Renal cortex interstitium (tissue), 11 donors: ENCODE data around the gene GALNT12. TPM values are rescaled to one million over a fixed set of nuclear protein-coding genes. Genes with fewer than 3 reads are reported as not detected.

Experiments used
- DNase-seq, 11 donors: peaks; one replicate each; pipeline ENCODE4 v3.0.0-alpha.2; 2013; ENCODE audit warnings: low read depth in 9 of 11, low spot score in 4 of 11; ENCODE audit errors: extremely low read depth in 1 of 11
- polyA plus RNA-seq, 3 donors: library from polyadenylated mRNA; unstranded; fragments of 120-200 nt; gene quantifications; one replicate each; pipeline ENCODE4 v1.2.1, GENCODE V29; 2013; ENCODE audit not compliant: insufficient read length in 3 of 3

Gene GALNT12
- polyA plus RNA-seq, 3 donors = 7.0 to 7.3 (median 7.2) TPM

GRCh38 chr9:98795295-98795955 lies 12.0 kb upstream of the GALNT12 start:
- no peak for DNase-seq

DNA sequence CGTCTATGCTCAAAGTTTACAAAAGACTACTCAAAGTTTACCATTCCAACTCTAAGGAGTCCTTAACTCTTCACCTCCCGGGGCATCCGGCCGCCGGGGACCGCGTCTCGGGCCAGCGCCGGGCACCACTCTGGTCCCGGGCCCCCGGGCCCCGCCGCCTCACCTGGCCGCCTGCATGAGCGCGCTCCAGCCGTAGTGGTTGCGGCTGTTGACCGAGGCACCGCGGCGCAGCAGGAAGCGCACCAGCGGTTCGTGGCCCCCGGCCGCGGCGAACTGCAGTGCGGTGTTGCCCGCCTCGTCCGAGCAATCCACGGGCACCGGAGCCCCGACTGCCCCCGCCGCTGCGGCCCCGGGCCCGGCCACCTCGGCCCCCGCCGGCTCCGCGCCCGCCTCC lies 11.5 kb upstream of the GALNT12 start:
- no peak for DNase-seq

GRCh38 chr9:98796364-98797101 lies 10.9 kb upstream of the GALNT12 start, which contains the start of gene ANKS6:
Gene ANKS6 (minus strand): TSS chr9:98796555. CDS start chr9:98796491, 64 bp downstream.
- peak in 9 of 11 donors; percentile 48 to 80 (median 75) for DNase-seq

GRCh38 chr9:98797491-98797890 lies 10.0 kb upstream of the GALNT12 start:
- DNase-seq = no peak

- no peak for DNase-seq
These were observed 9.2 kb upstream of the GALNT12 start for GRCh38 chr9:98798254-98798653.

- DNase-seq = no peak
These were observed 5.9 kb upstream of the GALNT12 start for GRCh38 chr9:98801561-98801960.

DNA sequence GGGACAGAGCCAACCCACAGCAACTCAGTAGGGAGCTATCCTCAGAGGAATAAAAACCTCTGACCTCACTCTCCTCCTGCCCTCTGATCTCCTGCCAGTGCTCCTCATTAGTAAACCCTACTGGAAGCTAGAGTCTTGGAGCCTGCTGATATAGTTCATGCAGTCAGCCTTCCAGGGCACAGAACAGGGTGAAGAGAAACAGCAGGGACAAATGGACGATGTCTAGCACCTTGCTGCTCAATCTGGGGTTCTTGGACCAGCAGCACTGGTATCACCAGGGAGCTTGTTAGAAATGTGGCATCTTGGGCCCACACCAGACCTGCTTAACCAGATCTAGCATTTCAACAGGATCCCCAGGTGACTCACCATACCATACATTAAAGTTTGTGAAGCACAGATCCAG lies 5.5 kb upstream of the GALNT12 start:
- DNase-seq = no peak

DNA sequence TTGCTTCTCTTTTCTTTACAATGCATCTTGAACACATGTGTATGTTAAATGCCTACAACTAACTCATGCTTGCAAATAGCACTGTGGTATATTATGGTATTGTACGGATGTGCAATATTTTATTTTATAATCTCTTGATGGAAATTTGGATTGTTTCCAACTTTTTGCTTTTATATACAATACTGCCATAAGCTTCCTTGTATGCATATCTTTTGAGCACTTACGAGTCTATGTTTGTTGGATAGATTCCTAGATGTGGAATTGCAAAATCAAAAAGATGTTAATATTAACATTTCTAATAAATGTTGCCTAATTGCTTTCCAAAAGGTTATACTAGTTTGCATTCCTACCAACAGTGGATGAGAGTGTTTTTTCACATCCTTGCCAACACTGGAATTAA lies 3.4 kb upstream of the GALNT12 start:
- DNase-seq = no peak

- no peak for DNase-seq
These were observed 1.8 kb upstream of the GALNT12 start for GRCh38 chr9:98805506-98806272.

GRCh38 chr9:98806394-98807035 lies 955 bp upstream of the GALNT12 start:
- DNase-seq = no peak

DNA sequence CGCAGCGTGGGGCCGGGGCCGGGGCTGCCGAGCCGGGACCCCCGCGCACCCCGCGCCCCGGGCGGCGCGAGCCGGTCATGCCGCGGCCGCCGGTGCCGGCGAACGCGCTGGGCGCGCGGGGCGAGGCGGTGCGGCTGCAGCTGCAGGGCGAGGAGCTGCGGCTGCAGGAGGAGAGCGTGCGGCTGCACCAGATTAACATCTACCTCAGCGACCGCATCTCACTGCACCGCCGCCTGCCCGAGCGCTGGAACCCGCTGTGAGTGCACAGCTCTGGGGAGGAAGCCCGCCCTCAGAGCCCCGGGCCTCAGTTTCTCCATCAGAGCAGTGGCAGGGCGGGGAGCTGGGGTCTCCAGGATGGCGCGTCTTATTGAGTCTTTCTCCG lies 335 bp downstream of the GALNT12 start:
- DNase-seq = no peak

DNA sequence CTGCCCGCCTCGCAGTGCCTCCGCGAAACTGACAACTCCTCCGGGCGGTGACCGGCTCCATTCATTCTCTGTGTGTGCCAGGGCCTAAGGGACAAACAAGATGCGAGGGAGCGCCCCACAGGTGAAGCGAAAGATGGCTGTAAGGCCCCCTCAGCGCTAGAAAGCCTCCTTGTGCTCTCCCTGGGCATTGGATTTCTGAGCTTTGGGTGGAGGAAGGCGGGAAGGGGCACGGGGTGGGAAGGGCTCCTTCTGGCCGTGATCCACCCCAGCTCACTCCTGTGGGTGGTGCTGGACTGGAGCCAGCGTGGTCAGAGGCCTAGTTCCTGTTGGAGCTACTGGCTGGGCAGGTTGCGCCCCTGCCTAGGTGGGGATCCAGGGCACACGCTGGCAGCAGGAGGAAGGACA lies 943 bp downstream of the GALNT12 start:
- DNase-seq = no peak

GRCh38 chr9:98808875-98809274 lies 1.4 kb downstream of the GALNT12 start:
- no peak for DNase-seq

GRCh38 chr9:98809311-98810101 lies 2.0 kb downstream of the GALNT12 start:
- DNase-seq = no peak

- DNase-seq = no peak
These were observed 2.8 kb downstream of the GALNT12 start for GRCh38 chr9:98810102-98810842.

DNA sequence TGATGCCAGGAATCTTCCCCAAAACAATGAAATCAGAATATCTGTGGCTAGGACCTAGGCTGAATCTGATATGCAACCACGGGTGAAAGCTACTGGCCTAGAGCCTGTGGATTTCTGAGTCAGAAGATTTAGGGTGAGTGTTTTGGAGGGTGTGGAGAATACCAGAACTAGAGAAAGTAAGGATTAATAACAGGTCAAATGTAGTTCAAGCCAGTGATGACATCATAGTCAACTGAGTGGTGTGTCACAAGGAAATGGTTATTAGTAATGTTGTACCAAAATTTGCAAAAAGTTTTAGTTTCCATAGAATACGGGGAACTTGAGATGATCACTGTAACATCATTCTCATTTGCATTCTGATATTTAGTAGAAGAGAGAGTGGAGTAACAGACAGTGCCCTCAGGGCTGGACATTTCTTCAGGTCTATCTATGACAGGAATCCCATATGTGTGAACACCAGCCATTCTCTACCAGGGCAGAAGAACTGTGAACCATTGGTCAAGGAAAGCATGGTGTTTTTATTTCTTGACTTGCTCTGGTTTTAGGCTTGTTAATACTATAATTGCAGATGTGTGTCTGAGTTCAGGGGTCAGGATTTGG lies 3.7 kb downstream of the GALNT12 start:
- DNase-seq = no peak

DNA sequence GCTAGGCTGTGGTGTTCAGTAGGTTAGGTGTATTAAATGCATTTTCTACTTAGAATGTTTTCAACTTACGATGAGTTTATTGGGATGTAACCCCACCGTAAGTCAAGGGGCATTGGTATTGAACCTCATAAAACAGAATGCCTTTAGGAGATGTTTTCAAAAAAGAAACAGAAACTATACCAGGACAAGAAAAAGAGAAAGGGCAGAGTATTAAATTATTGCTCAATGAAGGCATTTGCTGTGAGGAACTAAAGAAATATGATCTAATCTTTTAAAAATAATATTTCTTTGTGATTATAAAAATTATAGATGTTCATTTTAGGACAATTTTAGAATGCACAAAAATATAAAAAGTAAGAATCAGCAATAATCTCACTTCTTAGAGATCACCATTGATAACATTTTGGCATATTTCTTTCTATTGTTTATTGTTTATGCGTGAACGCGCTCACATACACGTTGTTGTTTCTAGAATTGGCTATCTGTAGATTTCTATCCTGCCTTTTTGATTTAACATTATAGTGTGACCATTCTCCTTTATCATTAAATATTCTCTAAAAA lies 8.0 kb downstream of the GALNT12 start:
- no peak for DNase-seq
